Activated CD4-positive, CD25-positive, alpha-beta regulatory T cell treated with anti-CD3 and anti-CD28 coated beads, Interleukin-2, amount 50 U/mL, for 16 hours (primary cell): ENCODE measurements around the gene PDK2.
A peak's percentile ranks its signal among the peaks of the same experiment; 100 is the strongest.

Source experiments
- DNase-seq: peaks from one replicate; pipeline ENCODE4 v3.0.0-alpha.2; 2020; ENCODE audit warnings: low read depth, low spot score

Gene PDK2

GRCh38 chr17:50078430-50078829 is 16.7 kb upstream of the PDK2 start:
- DNase-seq = no peak

GRCh38 chr17:50079334-50080095 is 15.6 kb upstream of the PDK2 start:
- no peak for DNase-seq

GRCh38 chr17:50080096-50080480 is 15.1 kb upstream of the PDK2 start:
- DNase-seq = no peak

- no peak for DNase-seq
Observed at GRCh38 chr17:50080827-50081226, 14.3 kb upstream of the PDK2 start.

- no peak for DNase-seq
Observed at GRCh38 chr17:50081757-50082156, 13.4 kb upstream of the PDK2 start.

- DNase-seq = peak; percentile 58
Observed at GRCh38 chr17:50087246-50087911, 7.8 kb upstream of the PDK2 start.

- no peak for DNase-seq
Observed at GRCh38 chr17:50087912-50088405, 7.2 kb upstream of the PDK2 start.

- DNase-seq = no peak
Observed at GRCh38 chr17:50088952-50089825, 6.0 kb upstream of the PDK2 start.

- no peak for DNase-seq
Observed at GRCh38 chr17:50090071-50090470, 5.1 kb upstream of the PDK2 start.

GRCh38 chr17:50090971-50091917 is 3.9 kb upstream of the PDK2 start:
- DNase-seq = no peak

- DNase-seq = no peak
Observed at GRCh38 chr17:50091918-50092285, 3.2 kb upstream of the PDK2 start.

GRCh38 chr17:50093246-50093645 is 1.9 kb upstream of the PDK2 start:
- no peak for DNase-seq

GRCh38 chr17:50093807-50094206 is 1.3 kb upstream of the PDK2 start:
- no peak for DNase-seq

GRCh38 chr17:50094243-50094752 is 853 bp upstream of the PDK2 start:
- peak; percentile 86 for DNase-seq

- no peak for DNase-seq
Observed at GRCh38 chr17:50095626-50096037, 481 bp downstream of the PDK2 start.

- no peak for DNase-seq
Observed at GRCh38 chr17:50096092-50096491, 941 bp downstream of the PDK2 start.

GRCh38 chr17:50096758-50097157 is 1.6 kb downstream of the PDK2 start:
- DNase-seq = no peak

GRCh38 chr17:50097455-50097854 is 2.3 kb downstream of the PDK2 start:
- no peak for DNase-seq

- no peak for DNase-seq
Observed at GRCh38 chr17:50097926-50098325, 2.8 kb downstream of the PDK2 start.

GRCh38 chr17:50098583-50098982 is 3.4 kb downstream of the PDK2 start:
- no peak for DNase-seq

GRCh38 chr17:50099003-50099402 is 3.9 kb downstream of the PDK2 start:
- no peak for DNase-seq
